Trophoblast cell (in vitro differentiated cells and primary cell): Measurements from ENCODE around the gene VAV3.

ENCODE experiments used
- DNase-seq, 2 donors: peaks; one replicate each; pipeline ENCODE4 v3.0.0-alpha.2; 2016
- H2AFZ ChIP-seq: 2 replicates; pipeline ENCODE4 v1.6.1; 2013; ENCODE audit warnings: low read length, moderate library complexity, mild to moderate bottlenecking; ENCODE audit not compliant: insufficient read depth, poor library complexity
- H2AK5ac ChIP-seq: 2 replicates; pipeline ENCODE4 v1.6.1; 2013; ENCODE audit warnings: mild to moderate bottlenecking, low read length
- H2BK120ac ChIP-seq: 2 replicates; pipeline ENCODE4 v1.6.1; 2013; ENCODE audit warnings: low read length, mild to moderate bottlenecking, moderate library complexity; ENCODE audit not compliant: insufficient read depth, poor library complexity
- H2BK12ac ChIP-seq: 2 replicates; pipeline ENCODE4 v1.6.1; 2013; ENCODE audit warnings: mild to moderate bottlenecking, low read length, moderate library complexity
- H2BK5ac ChIP-seq: 2 replicates; pipeline ENCODE4 v1.6.1; 2013; ENCODE audit warnings: low read length, low read depth, moderate library complexity, mild to moderate bottlenecking; ENCODE audit not compliant: poor library complexity
- H3K14ac ChIP-seq: 2 replicates; pipeline ENCODE4 v1.6.1; 2013; ENCODE audit warnings: mild to moderate bottlenecking, low read length
- H3K18ac ChIP-seq: 2 replicates; pipeline ENCODE4 v1.6.1; 2013; ENCODE audit warnings: mild to moderate bottlenecking, low read length
- H3K23ac ChIP-seq: 2 replicates; pipeline ENCODE4 v1.6.1; 2013; ENCODE audit warnings: low read length
- H3K27ac ChIP-seq: 2 replicates; pipeline ENCODE4 v1.5.1; 2013; ENCODE audit warnings: low read depth, mild to moderate bottlenecking, inconsistent platforms, low read length, moderate library complexity
- H3K27me3 ChIP-seq: 2 replicates; pipeline ENCODE4 v1.6.1; 2013; ENCODE audit warnings: inconsistent platforms, mild to moderate bottlenecking, low read length, moderate library complexity; ENCODE audit not compliant: insufficient read depth
- H3K36me3 ChIP-seq, 2 experiments: 1 replicate in 1 of 2; 2 replicates in 1 of 2; pipeline ENCODE4 v1.6.1; 2013; ENCODE audit warnings: low read length in 2 of 2, mild to moderate bottlenecking in 2 of 2, moderate library complexity in 1 of 2; ENCODE audit not compliant: insufficient read depth in 2 of 2, control insufficient read depth in 1 of 2
- H3K4ac ChIP-seq: 2 replicates; pipeline ENCODE4 v1.6.1; 2013; ENCODE audit warnings: low read depth, mild to moderate bottlenecking, low read length, moderate library complexity
- H3K4me1 ChIP-seq, 2 experiments: 1 replicate in 1 of 2; 2 replicates in 1 of 2; pipeline ENCODE4 v1.6.1; 2013; ENCODE audit warnings: low read length in 2 of 2, mild to moderate bottlenecking in 2 of 2, moderate library complexity in 1 of 2; ENCODE audit not compliant: insufficient read depth in 2 of 2, control insufficient read depth in 1 of 2
- H3K4me2 ChIP-seq: 2 replicates; pipeline ENCODE4 v1.6.1; 2013; ENCODE audit warnings: inconsistent platforms, mild to moderate bottlenecking, low read length, moderate library complexity
- H3K4me3 ChIP-seq: 2 replicates; pipeline ENCODE4 v1.5.1; 2013; ENCODE audit warnings: mild to moderate bottlenecking, low read depth, low read length, inconsistent platforms
- H3K79me1 ChIP-seq: one replicate; pipeline ENCODE4 v1.6.1; 2013; ENCODE audit warnings: low read length
- H3K79me2 ChIP-seq: 2 replicates; pipeline ENCODE4 v1.6.1; 2013; ENCODE audit warnings: low read length, mild to moderate bottlenecking; ENCODE audit not compliant: control insufficient read depth, insufficient read depth, poor library complexity
- H3K9ac ChIP-seq: 2 replicates; pipeline ENCODE4 v1.6.1; 2013; ENCODE audit warnings: mild to moderate bottlenecking, low read length
- H3K9me3 ChIP-seq: 2 replicates; pipeline ENCODE4 v1.6.1; 2013; ENCODE audit warnings: low read depth, mild to moderate bottlenecking, control low read depth, inconsistent platforms, low read length; ENCODE audit not compliant: insufficient read depth
- H4K12ac ChIP-seq: 2 replicates; pipeline ENCODE4 v1.6.1; 2013; ENCODE audit warnings: low read depth, mild to moderate bottlenecking, low read length, moderate library complexity
- H4K8ac ChIP-seq: 2 replicates; pipeline ENCODE4 v1.6.1; 2013; ENCODE audit warnings: low read depth, mild to moderate bottlenecking, low read length, moderate library complexity
- H4K91ac ChIP-seq: one replicate; pipeline ENCODE4 v1.6.1; 2013; ENCODE audit warnings: low read depth, mild to moderate bottlenecking, low read length, moderate library complexity
- WGBS: extraction: QIAGEN DNeasy Blood & Tissue Kit; methylation state at CpG from one replicate; pipeline ENCODE4 v1.1.7; 2013; ENCODE audit warnings: missing lambda C conversion rate; ENCODE audit not compliant: insufficient read length, insufficient coverage; ENCODE audit errors: extremely low coverage; 5-methylcytosine and 5-hydroxymethylcytosine counted together

VAV3 gene

GRCh38 chr1:107597290-107597689 lies 367.7 kb downstream of the VAV3 start:
- Histone ChIP-seq H3K18ac (no peak overlapping the region), H3K36me3 (no peaks in the 10 kb centered on the region), H3K23ac (no peak overlapping the region), H3K79me1 (peaks cover 1% of the 10 kb centered on the region), H3K9me3 (no peaks in the 10 kb centered on the region), H2AK5ac (no peak overlapping the region), H2BK12ac (no peak overlapping the region), H4K12ac (no peak overlapping the region), H3K4me2 (no peak overlapping the region), H2BK120ac (no peak overlapping the region), H3K14ac (no peak overlapping the region), H4K8ac (no peak overlapping the region), H3K27ac (no peak overlapping the region), H2AFZ (no peak overlapping the region), H2BK5ac (no peak overlapping the region), H3K4me3 (no peak overlapping the region), H3K4me1 (no peaks in the 10 kb centered on the region), H4K91ac (no peak overlapping the region), H3K79me2 (no peaks in the 10 kb centered on the region), H3K9ac (no peak overlapping the region), H3K27me3 (no peaks in the 10 kb centered on the region), H3K4ac (no peak overlapping the region)
- peak in 1 of 2 donors; percentile 65 for DNase-seq

GRCh38 chr1:107594536-107594935 lies 370.4 kb downstream of the VAV3 start:
- H3K27me3 ChIP-seq: no peaks in the 10 kb centered on the region
- no peak overlapping the region for H2AFZ ChIP-seq
- H3K4ac ChIP-seq: no peak overlapping the region
- no peaks in the 10 kb centered on the region for H3K4me1 ChIP-seq
- DNase-seq: peak; percentile 89 to 95
- peaks cover 1% of the 10 kb centered on the region for H3K79me1 ChIP-seq
- H4K8ac ChIP-seq: no peak overlapping the region
- H4K91ac ChIP-seq: no peak overlapping the region
- no peak overlapping the region for H3K27ac ChIP-seq
- H3K18ac ChIP-seq: no peak overlapping the region
- H3K36me3 ChIP-seq: no peaks in the 10 kb centered on the region
- no peak overlapping the region for H4K12ac ChIP-seq
- no peak overlapping the region for H3K4me3 ChIP-seq
- H2BK5ac ChIP-seq: no peak overlapping the region
- H3K9me3 ChIP-seq: no peaks in the 10 kb centered on the region
- no peak overlapping the region for H2AK5ac ChIP-seq
- no peak overlapping the region for H3K9ac ChIP-seq
- H2BK120ac ChIP-seq: no peak overlapping the region
- no peak overlapping the region for H3K14ac ChIP-seq
- no peak overlapping the region for H3K4me2 ChIP-seq
- no peak overlapping the region for H2BK12ac ChIP-seq
- H3K79me2 ChIP-seq: no peaks in the 10 kb centered on the region
- no peak overlapping the region for H3K23ac ChIP-seq
- no CpG with 5 or more reads among the region's 1 CpG for WGBS

GRCh38 chr1:107593501-107594209 lies 371.3 kb downstream of the VAV3 start:
- H2AFZ ChIP-seq: no peak overlapping the region
- no peak overlapping the region for H3K23ac ChIP-seq
- H3K4me2 ChIP-seq: no peak overlapping the region
- no peak overlapping the region for H3K14ac ChIP-seq
- H4K12ac ChIP-seq: no peak overlapping the region
- no peak overlapping the region for H3K27ac ChIP-seq
- no peaks in the 10 kb centered on the region for H3K36me3 ChIP-seq
- DNase-seq: peak in 1 of 2 donors; percentile 60
- H2BK12ac ChIP-seq: no peak overlapping the region
- H4K91ac ChIP-seq: no peak overlapping the region
- no peaks in the 10 kb centered on the region for H3K9me3 ChIP-seq
- no peaks in the 10 kb centered on the region for H3K4me1 ChIP-seq
- no peak overlapping the region for H2BK5ac ChIP-seq
- H4K8ac ChIP-seq: no peak overlapping the region
- no CpG with 5 or more reads among the region's 2 CpGs for whole genome bisulfite sequencing
- H2AK5ac ChIP-seq: no peak overlapping the region
- no peak overlapping the region for H3K18ac ChIP-seq
- H2BK120ac ChIP-seq: no peak overlapping the region
- H3K9ac ChIP-seq: no peak overlapping the region
- H3K27me3 ChIP-seq: no peaks in the 10 kb centered on the region
- H3K4ac ChIP-seq: no peak overlapping the region
- peaks cover 1% of the 10 kb centered on the region for H3K79me1 ChIP-seq
- H3K79me2 ChIP-seq: no peaks in the 10 kb centered on the region
- no peak overlapping the region for H3K4me3 ChIP-seq

- Histone ChIP-seq H3K9me3 (no peaks in the 10 kb centered on the region), H4K91ac (no peak overlapping the region), H3K79me1 (peaks cover 1% of the 10 kb centered on the region), H3K4me3 (no peak overlapping the region), H3K36me3 (no peaks in the 10 kb centered on the region), H2BK120ac (no peak overlapping the region), H3K9ac (no peak overlapping the region), H3K14ac (no peak overlapping the region), H4K8ac (no peak overlapping the region), H4K12ac (no peak overlapping the region), H2AK5ac (no peak overlapping the region), H2BK12ac (no peak overlapping the region), H3K27ac (no peak overlapping the region), H3K4me2 (no peak overlapping the region), H2AFZ (no peak overlapping the region), H2BK5ac (no peak overlapping the region), H3K23ac (no peak overlapping the region), H3K79me2 (no peaks in the 10 kb centered on the region), H3K4ac (no peak overlapping the region), H3K18ac (no peak overlapping the region), H3K4me1 (no peaks in the 10 kb centered on the region), H3K27me3 (no peaks in the 10 kb centered on the region)
- no peak for DNase-seq
- no CpG with 5 or more reads among the region's 4 CpGs for WGBS
Observed at GRCh38 chr1:107590900-107591622, 373.9 kb downstream of the VAV3 start.
